ENCODE data around the gene SLC35G3. TPM values are rescaled to one million over a fixed set of nuclear protein-coding genes. Genes with fewer than 3 reads are reported as not detected.

SLC35G3 gene
- total RNA-seq, 1 experiment from 2014 or later, result not detected

- H3K9me3 Mint-ChIP-seq, result no peaks in the 10 kb centered on the region
- H2AFZ ChIP-seq (ENCODE audit: low read length), result no peak overlapping the region
Measured at GRCh38 chr17:35160354-35161201, 33.6 kb downstream of the SLC35G3 start.

More at GRCh38 chr17:35160354-35161201, 33.6 kb downstream of the SLC35G3 start:
- Histone ChIP-seq H3K14ac (ENCODE audit: insufficient read depth, low read length) (no peak overlapping the region), H4K20me1 (ENCODE audit: control insufficient read depth, insufficient read depth, insufficient read length) (no peaks in the 10 kb centered on the region), H3K23ac (ENCODE audit: insufficient read length, low read depth, low read length) (no peak overlapping the region), H3K9ac (ENCODE audit: extremely low read depth, insufficient read length, low read length) (no peak overlapping the region), H3K27ac (ENCODE audit: insufficient read length, low read depth, low read length) (no peak overlapping the region), H3K18ac (ENCODE audit: insufficient read length, low read depth, low read length) (no peak overlapping the region), H3K56ac (ENCODE audit: insufficient read length, low read depth, low read length) (no peak overlapping the region), H4K5ac (ENCODE audit: insufficient read length, low read depth, low read length) (no peak overlapping the region), H2BK5ac (ENCODE audit: insufficient read length, low read length) (no peak overlapping the region), H3K9me3 (ENCODE audit: control insufficient read depth, low read depth, low read length) (no peaks in the 10 kb centered on the region), H2BK15ac (ENCODE audit: low read depth, low read length) (no peak overlapping the region), H3K4ac (ENCODE audit: low read depth, low read length) (no peak overlapping the region), H3K27me3 (ENCODE audit: insufficient read depth, low read length) (no peaks in the 10 kb centered on the region), H2BK20ac (ENCODE audit: low read depth, low read length, poor library complexity, severe bottlenecking) (no peak overlapping the region), H4K91ac (ENCODE audit: insufficient read length, low read depth, low read length) (no peak overlapping the region), H3K79me1 (ENCODE audit: insufficient read depth, low read depth, low read length, poor library complexity, severe bottlenecking) (no peaks in the 10 kb centered on the region), H3T11ph (ENCODE audit: low read length) (no peak overlapping the region), H2BK120ac (ENCODE audit: low read depth, low read length, poor library complexity, severe bottlenecking) (no peak overlapping the region), H3K4me1 (ENCODE audit: insufficient read depth, low read length) (no peaks in the 10 kb centered on the region; the same call in 1 of the 2 replicates), H3K4me2 (ENCODE audit: insufficient read depth, insufficient read length, low read length) (no peak overlapping the region), H2AK5ac (ENCODE audit: insufficient read length, low read length) (no peak overlapping the region), H2BK12ac (ENCODE audit: insufficient read length, low read depth, low read length) (no peak overlapping the region), H3K23me2 (ENCODE audit: insufficient read length, low read depth, low read length, poor library complexity, severe bottlenecking) (no peaks in the 10 kb centered on the region), H3K79me2 (ENCODE audit: insufficient read depth, low read length) (no peaks in the 10 kb centered on the region), H4K8ac (replicated peaks; ENCODE audit: insufficient read length, low read depth, low read length) (no peak overlapping the region)
- no peaks in the 10 kb centered on the region for H3K36me3 Mint-ChIP-seq (ENCODE audit: insufficient read depth in 1 of 3, low read depth in 3 of 3)
- no peak for TF ChIP-seq CTCF (conservative IDR thresholded peaks at IDR 0.05)
- H3K27ac Mint-ChIP-seq, result no peak overlapping the region
- peaks cover 4 to 6% of the 10 kb centered on the region in 2 experiments for H3K4me1 Mint-ChIP-seq
- H3K4me3 Mint-ChIP-seq, result no peak overlapping the region
- H3K27me3 Mint-ChIP-seq (ENCODE audit: low read depth), result no peaks in the 10 kb centered on the region; the same call in 1 of the 2 replicates
- no CpG with 5 or more reads among the region's 13 CpGs for WGBS (ENCODE audit: extremely low coverage, insufficient read length, low lambda C conversion rate)
- DNase-seq, result no peak

Measured in H9 (cell line).